ENCODE results near the gene HECTD4.
"Not testable (repeated sequence)": the region's sequence is repeated elsewhere in the genome, so short reads cannot be mapped to it uniquely, and the experiment has no call there.

GRCh38 chr12:112158461-112159145 is 223.6 kb downstream of the HECTD4 start:
- TF ChIP-seq CTCF (IDR thresholded peaks at IDR 0.05; ENCODE audit: poor library complexity, severe bottlenecking); EP300 (conservative IDR thresholded peaks at IDR 0.05; ENCODE audit: poor library complexity, severe bottlenecking); TAF1 (IDR thresholded peaks at IDR 0.05; ENCODE audit: low read depth): not testable (repeated sequence)

All from neural cell (in vitro differentiated cells).